Vagina (tissue), 2 donors: ENCODE data around the gene MOBP. TPM values are rescaled to one million over a fixed set of nuclear protein-coding genes. Genes with fewer than 3 reads are reported as not detected.

Experiments used
- DNase-seq, 2 donors: peaks; one replicate each; pipeline ENCODE4 v3.0.0-alpha.2; 2017; ENCODE audit errors: extremely low spot score in 2 of 2
- H3K27ac ChIP-seq: fragments of 200-600 bp; sonication (generic); one replicate; pipeline ENCODE4 v1.5.1; 2019
- H3K27me3 ChIP-seq: fragments of 200-600 bp; sonication (generic); one replicate; pipeline ENCODE4 v1.5.1; 2019
- H3K36me3 ChIP-seq, 2 donors: fragments of 200-600 bp; sonication (generic); one replicate each; pipeline ENCODE4 v1.5.1; 2017 to 2019
- H3K4me1 ChIP-seq: fragments of 200-600 bp; sonication (generic); one replicate; pipeline ENCODE4 v1.5.1; 2019
- H3K4me3 ChIP-seq, 2 donors: fragments of 200-600 bp; sonication (generic); 1 replicate in 1 of 2; 2 replicates in 1 of 2; pipeline ENCODE4 v1.5.1; 2016 to 2019
- H3K9me3 ChIP-seq: fragments of 200-600 bp; sonication (generic); one replicate; pipeline ENCODE4 v1.5.1; 2019
- POLR2A ChIP-seq, 2 donors: fragments of 450-650 bp; IDR thresholded peaks; one replicate each; pipeline ENCODE4 v1.6.1; 2017; ENCODE audit warnings: antibody characterized with exemption in 2 of 2, mild to moderate bottlenecking in 2 of 2, moderate library complexity in 2 of 2
- POLR2AphosphoS5 ChIP-seq, 2 donors: sonication (generic); formaldehyde crosslinking; IDR thresholded peaks; one replicate each; pipeline ENCODE4 v1.9.0; 2017; ENCODE audit warnings: antibody characterized with exemption in 2 of 2, mild to moderate bottlenecking in 2 of 2, low read depth in 1 of 2; ENCODE audit not compliant: insufficient read depth in 1 of 2
- intact Hi-C: fragments of 100-400 bp; cut with DNase I; formaldehyde crosslinking; loops from one replicate; pipeline ENCODE4 v1.15.1; 2023
- total RNA-seq: library from RNA; depleted of rRNA; stranded (reverse); fragments of >200 nt; gene quantifications from one replicate; pipeline ENCODE4 v1.2.3, GENCODE V29; 2016
- TF ChIP-seq, protein P1 (sequence below), 3 experiments: fragments of 450-650 bp in 2 of 3; fragments of 200-600 bp in 1 of 3; sonication (generic) in 1 of 3; IDR thresholded peaks; one replicate each; pipeline ENCODE4 v1.5.1; 2017 to 2019; ENCODE audit warnings: antibody characterized with exemption in 3 of 3, mild to moderate bottlenecking in 2 of 3, moderate library complexity in 2 of 3

The MOBP gene
- total RNA-seq, 1 donor from 2014 or later: not detected

DNA sequence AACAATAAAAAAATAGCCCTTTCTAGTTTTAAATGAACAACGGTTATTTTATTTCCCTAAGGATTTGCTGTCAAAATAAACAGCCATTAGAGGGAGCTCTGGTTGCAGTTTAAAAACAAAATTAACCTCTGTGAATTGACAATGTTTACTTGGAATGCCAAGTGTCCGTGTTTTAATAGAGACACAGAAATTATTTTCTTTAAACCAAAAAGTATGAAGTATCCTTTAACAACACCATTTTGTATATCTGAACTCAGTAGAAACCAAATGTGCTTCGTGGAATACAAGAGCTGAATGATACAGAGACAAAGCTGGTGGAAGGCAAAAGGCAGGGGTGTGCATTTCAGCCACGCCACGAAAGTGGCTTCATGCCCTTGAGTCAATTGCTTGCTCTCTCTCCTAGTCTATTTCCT, 74.4 kb downstream of the MOBP start:
- Histone ChIP-seq H3K9me3 (no peaks in the 10 kb centered on the region), H3K36me3 (no peaks in the 10 kb centered on the region), H3K27ac (no peak overlapping the region), H3K27me3 (no peaks in the 10 kb centered on the region), H3K4me3 (no peak overlapping the region), H3K4me1 (no peaks in the 10 kb centered on the region)
- intact Hi-C loops: no loop called here
- DNase-seq: no peak
- TF ChIP-seq, protein P1, sequence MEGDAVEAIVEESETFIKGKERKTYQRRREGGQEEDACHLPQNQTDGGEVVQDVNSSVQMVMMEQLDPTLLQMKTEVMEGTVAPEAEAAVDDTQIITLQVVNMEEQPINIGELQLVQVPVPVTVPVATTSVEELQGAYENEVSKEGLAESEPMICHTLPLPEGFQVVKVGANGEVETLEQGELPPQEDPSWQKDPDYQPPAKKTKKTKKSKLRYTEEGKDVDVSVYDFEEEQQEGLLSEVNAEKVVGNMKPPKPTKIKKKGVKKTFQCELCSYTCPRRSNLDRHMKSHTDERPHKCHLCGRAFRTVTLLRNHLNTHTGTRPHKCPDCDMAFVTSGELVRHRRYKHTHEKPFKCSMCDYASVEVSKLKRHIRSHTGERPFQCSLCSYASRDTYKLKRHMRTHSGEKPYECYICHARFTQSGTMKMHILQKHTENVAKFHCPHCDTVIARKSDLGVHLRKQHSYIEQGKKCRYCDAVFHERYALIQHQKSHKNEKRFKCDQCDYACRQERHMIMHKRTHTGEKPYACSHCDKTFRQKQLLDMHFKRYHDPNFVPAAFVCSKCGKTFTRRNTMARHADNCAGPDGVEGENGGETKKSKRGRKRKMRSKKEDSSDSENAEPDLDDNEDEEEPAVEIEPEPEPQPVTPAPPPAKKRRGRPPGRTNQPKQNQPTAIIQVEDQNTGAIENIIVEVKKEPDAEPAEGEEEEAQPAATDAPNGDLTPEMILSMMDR (IDR thresholded peaks at IDR 0.05): no peak
- no peak for TF ChIP-seq POLR2A (IDR thresholded peaks at IDR 0.05)
- TF ChIP-seq POLR2AphosphoS5 (IDR thresholded peaks at IDR 0.05; ENCODE audit: insufficient read depth in 1 of 2, low read depth in 1 of 2): no peak

DNA sequence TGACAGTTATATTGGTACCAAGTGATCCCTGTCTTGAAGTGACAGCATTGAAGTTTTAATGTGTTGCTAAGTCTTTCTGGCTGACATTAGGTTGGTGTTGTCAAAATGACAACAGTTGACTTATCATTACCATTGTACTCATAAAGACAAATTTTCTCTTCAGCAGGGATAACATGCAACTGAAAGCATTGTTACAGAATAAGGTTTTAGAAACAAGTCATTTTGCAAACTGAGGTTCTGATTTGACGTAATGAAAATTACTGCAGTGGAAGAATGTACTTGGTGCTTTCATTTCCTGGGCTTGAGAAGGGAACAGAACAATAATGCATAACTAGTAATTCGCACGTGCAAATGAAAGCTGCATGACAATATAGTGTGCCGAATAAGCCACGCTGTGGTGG, 75.1 kb downstream of the MOBP start:
- TF ChIP-seq POLR2A (IDR thresholded peaks at IDR 0.05) (no peak), POLR2AphosphoS5 (IDR thresholded peaks at IDR 0.05; ENCODE audit: insufficient read depth in 1 of 2, low read depth in 1 of 2) (no peak)
- TF ChIP-seq, protein P1 (IDR thresholded peaks at IDR 0.05): no peak
- Histone ChIP-seq H3K27ac (no peak overlapping the region), H3K4me3 (no peak overlapping the region), H3K9me3 (no peaks in the 10 kb centered on the region), H3K27me3 (no peaks in the 10 kb centered on the region), H3K36me3 (no peaks in the 10 kb centered on the region), H3K4me1 (no peaks in the 10 kb centered on the region)
- DNase-seq: no peak
- intact Hi-C loops: no loop called here

DNA sequence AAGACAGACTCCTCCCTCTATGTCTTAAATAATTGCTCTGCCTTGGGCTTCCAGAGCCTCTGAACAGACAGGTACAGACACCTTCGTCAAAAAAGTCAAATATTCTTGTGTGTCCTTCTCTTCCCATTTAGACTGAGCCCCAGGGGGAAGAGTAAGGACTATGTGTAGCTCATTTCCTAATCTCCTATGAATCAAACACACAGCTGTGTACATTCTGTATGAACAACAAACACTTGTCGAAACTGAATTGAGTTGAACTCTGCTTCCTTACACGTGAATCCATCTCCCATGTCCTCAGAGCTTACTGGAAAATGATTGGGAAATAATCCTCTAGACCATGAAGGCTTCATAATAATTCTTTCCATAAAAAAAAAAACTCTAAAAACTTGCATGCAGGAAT, 80.8 kb downstream of the MOBP start:
- no peaks in the 10 kb centered on the region for H3K36me3 ChIP-seq
- no peaks in the 10 kb centered on the region for H3K27me3 ChIP-seq
- intact Hi-C loops: no loop called here
- H3K27ac ChIP-seq: no peak overlapping the region
- no peaks in the 10 kb centered on the region for H3K4me1 ChIP-seq
- H3K9me3 ChIP-seq: no peaks in the 10 kb centered on the region
- DNase-seq: no peak
- H3K4me3 ChIP-seq: no peak overlapping the region
- no peak for TF ChIP-seq POLR2A (IDR thresholded peaks at IDR 0.05)
- TF ChIP-seq, protein P1 (IDR thresholded peaks at IDR 0.05): no peak
- no peak for TF ChIP-seq POLR2AphosphoS5 (IDR thresholded peaks at IDR 0.05; ENCODE audit: insufficient read depth in 1 of 2, low read depth in 1 of 2)

DNA sequence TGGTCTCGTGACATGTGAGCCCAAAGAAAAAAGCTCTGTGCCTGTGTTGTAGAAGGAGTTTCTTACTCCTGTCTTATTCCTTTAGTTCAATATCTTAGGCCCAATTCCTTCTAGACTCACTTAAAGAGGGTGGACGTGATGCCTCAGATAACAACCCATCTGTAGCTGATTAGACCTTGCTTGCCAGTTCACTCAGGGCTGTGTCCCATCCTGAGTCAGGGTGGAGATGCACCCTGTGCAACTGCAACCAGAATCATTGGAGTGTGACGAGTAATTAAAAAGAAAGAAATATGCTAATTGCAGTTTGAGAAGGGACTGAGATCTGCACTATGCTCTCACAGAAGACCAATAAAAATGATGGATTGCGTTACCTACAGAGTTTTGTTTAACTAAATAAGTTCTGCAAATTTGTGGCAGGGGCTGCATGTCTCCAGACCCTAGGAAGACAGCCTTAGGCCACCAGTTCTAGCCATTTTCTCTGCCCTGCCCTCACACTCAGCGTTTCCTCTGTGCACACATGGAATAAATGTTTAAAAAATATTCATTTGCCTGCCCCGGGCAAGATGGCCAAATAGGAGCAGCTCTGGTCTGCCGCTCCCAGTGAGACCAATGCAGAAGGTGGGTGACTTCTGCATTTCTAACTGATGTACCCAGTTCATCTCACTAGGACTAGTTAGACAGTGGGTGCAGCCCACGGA, 83.0 kb downstream of the MOBP start:
- H3K4me1 ChIP-seq: no peaks in the 10 kb centered on the region
- no peak for DNase-seq
- intact Hi-C loops: no loop called here
- no peaks in the 10 kb centered on the region for H3K27me3 ChIP-seq
- H3K36me3 ChIP-seq: no peaks in the 10 kb centered on the region
- no peak overlapping the region for H3K27ac ChIP-seq
- TF ChIP-seq, protein P1 (IDR thresholded peaks at IDR 0.05): no peak
- no peak for TF ChIP-seq POLR2AphosphoS5 (IDR thresholded peaks at IDR 0.05; ENCODE audit: insufficient read depth in 1 of 2, low read depth in 1 of 2)
- TF ChIP-seq POLR2A (IDR thresholded peaks at IDR 0.05): no peak
- H3K4me3 ChIP-seq: no peak overlapping the region
- H3K9me3 ChIP-seq: no peaks in the 10 kb centered on the region

Other genes with a start within 250 kb of the MOBP start
- not detected for gene CX3CR1, start 187.6 kb upstream of the MOBP start, total RNA-seq
- not detected for gene CCR8, start 138.0 kb upstream of the MOBP start, total RNA-seq
- gene SLC25A38, start 84.3 kb upstream of the MOBP start, total RNA-seq: 20.6 TPM
- gene RPSA, start 61.0 kb upstream of the MOBP start, total RNA-seq: 1,049 TPM